ENCODE measurements around the gene CKAP4. TPM values are rescaled to one million over a fixed set of nuclear protein-coding genes. Genes with fewer than 3 reads are reported as not detected.

Gene CKAP4
- total and polyA plus RNA-seq, 2 donors (not counting 1 experiment from before 2014, with no cell fraction given): 7.4 to 29.2 TPM

- Mint-ChIP-seq H3K4me1 (peaks cover 21% of the 10 kb centered on the region), H3K27ac (peak overlapping the region; percentile 90), H3K4me3 (peak overlapping the region; percentile 40), H3K9me3 (ENCODE audit: insufficient read depth) (no peaks in the 10 kb centered on the region), H3K27me3 (peaks cover 10% of the 10 kb centered on the region)
- peak overlapping the region; percentile 50 for H2AFZ ChIP-seq (ENCODE audit: insufficient read depth, low read depth, low read length, poor library complexity, severe bottlenecking)
- H3K4me1 ChIP-seq (ENCODE audit: control insufficient read depth in 2 of 2, insufficient read depth in 2 of 2, low read length in 2 of 2): peaks cover 12 to 16% of the 10 kb centered on the region in 2 donors
- 63% methylated on average over 7 of the region's 11 CpGs for WGBS (ENCODE audit: insufficient coverage)
- no peaks in the 10 kb centered on the region for H4K20me1 ChIP-seq (ENCODE audit: control insufficient read depth, insufficient read depth, low read length, poor library complexity, severe bottlenecking)
- H3K27ac ChIP-seq (ENCODE audit: low read length in 2 of 2): peak overlapping the region; percentile 76
- H3K79me2 ChIP-seq (ENCODE audit: control insufficient read depth, insufficient read depth, low read length): no peaks in the 10 kb centered on the region
- TF ChIP-seq EZH2 (IDR thresholded peaks at IDR 0.05; ENCODE audit: borderline replicate concordance, insufficient read depth, low read depth, low read length, poor library complexity, severe bottlenecking): no peak
- peak; percentile 77 for TF ChIP-seq CTCF (IDR thresholded peaks at IDR 0.05)
- H3K4me2 ChIP-seq (replicated peaks; ENCODE audit: low read depth, low read length, poor library complexity, severe bottlenecking): peak overlapping the region; percentile 43
- ATAC-seq (ENCODE audit: low read depth) (peak; percentile 56), DNase-seq (peak; percentile 70)
- intact Hi-C loops (cut with micrococcal nuclease): loop anchor here (1.0 to 10.0 kb wide), 5 partner anchors 20 to 698 kb away; partner anchors contain the start of gene POLR3B
- ChIA-PET POLR2A (interaction anchor here (0.9 to 3.7 kb wide), 4 partner anchors 22 to 76 kb away, joined by 3 to 26 read pairs (median 6); partner anchors contain the start of gene TCP11L2), CTCF (interaction anchor here (0.9 to 9.8 kb wide), 35 partner anchors 10 to 807 kb away, joined by 3 to 393 read pairs (median 8); partner anchors contain the start of genes CKAP4, POLR3B and TCP11L2)
- H3K9ac ChIP-seq (ENCODE audit: low read length): peak overlapping the region; percentile 11
- peaks cover 0 to 16% (median 4%) of the 10 kb centered on the region in 4 experiments for H3K27me3 ChIP-seq (replicated peaks in 1 of 4; ENCODE audit: control extremely low read depth in 1 of 4, control insufficient read depth in 3 of 4, insufficient read depth in 4 of 4, low read length in 3 of 4)
- H3K36me3 ChIP-seq (replicated peaks in 1 of 2; ENCODE audit: control extremely low read depth in 1 of 2, control insufficient read depth in 1 of 2, extremely low read depth in 1 of 2, insufficient read depth in 2 of 2, low read length in 1 of 2): no peaks in the 10 kb centered on the region
- no peaks in the 10 kb centered on the region for H3K9me3 ChIP-seq (ENCODE audit: control extremely low read depth in 1 of 3, control insufficient read depth in 2 of 3, insufficient read depth in 1 of 3, low read length in 2 of 3)
- H3K4me3 ChIP-seq (ENCODE audit: control extremely low read depth in 1 of 5, extremely low read depth in 1 of 5, insufficient read depth in 1 of 5, low read depth in 2 of 5, low read length in 4 of 5): peak overlapping the region in 1 of 5 experiments; percentile 20
Measured at GRCh38 chr12:106226884-106227640, 20.8 kb downstream of the CKAP4 start.

- TF ChIP-seq EZH2 (IDR thresholded peaks at IDR 0.05; ENCODE audit: borderline replicate concordance, insufficient read depth, low read depth, low read length, poor library complexity, severe bottlenecking) (no peak), CTCF (IDR thresholded peaks at IDR 0.05) (peak; percentile 42)
- no peaks in the 10 kb centered on the region for H3K79me2 ChIP-seq (ENCODE audit: control insufficient read depth, insufficient read depth, low read length)
- H3K4me1 ChIP-seq (ENCODE audit: control insufficient read depth in 2 of 2, insufficient read depth in 2 of 2, low read length in 2 of 2): peaks cover 12 to 16% of the 10 kb centered on the region in 2 donors
- no peaks in the 10 kb centered on the region for H3K36me3 ChIP-seq (replicated peaks in 1 of 2; ENCODE audit: control extremely low read depth in 1 of 2, control insufficient read depth in 1 of 2, extremely low read depth in 1 of 2, insufficient read depth in 2 of 2, low read length in 1 of 2)
- WGBS (ENCODE audit: insufficient coverage): 71% methylated on average over 1 of the region's 4 CpGs
- POLR2A ChIA-PET: no interaction called here
- CTCF ChIA-PET: interaction anchor here (0.6 to 9.8 kb wide), 25 partner anchors 9 to 806 kb away, joined by 3 to 393 read pairs (median 5); partner anchors contain the start of genes CKAP4, POLR3B and TCP11L2
- H3K9ac ChIP-seq (ENCODE audit: low read length): no peak overlapping the region
- no peak overlapping the region for H3K4me2 ChIP-seq (replicated peaks; ENCODE audit: low read depth, low read length, poor library complexity, severe bottlenecking)
- Mint-ChIP-seq H3K27me3 (peaks cover 12% of the 10 kb centered on the region), H3K9me3 (ENCODE audit: insufficient read depth) (no peaks in the 10 kb centered on the region), H3K4me1 (peaks cover 27% of the 10 kb centered on the region), H3K27ac (no peak overlapping the region), H3K4me3 (no peak overlapping the region)
- H3K9me3 ChIP-seq (ENCODE audit: control extremely low read depth in 1 of 3, control insufficient read depth in 2 of 3, insufficient read depth in 1 of 3, low read length in 2 of 3): no peaks in the 10 kb centered on the region
- DNase-seq (no peak), ATAC-seq (ENCODE audit: low read depth) (no peak)
- H3K27ac ChIP-seq (ENCODE audit: low read length in 2 of 2): no peak overlapping the region
- H3K27me3 ChIP-seq (replicated peaks in 1 of 4; ENCODE audit: control extremely low read depth in 1 of 4, control insufficient read depth in 3 of 4, insufficient read depth in 4 of 4, low read length in 3 of 4): peaks cover 0 to 14% (median 9%) of the 10 kb centered on the region in 4 experiments
- H3K4me3 ChIP-seq (ENCODE audit: control extremely low read depth in 1 of 5, extremely low read depth in 1 of 5, insufficient read depth in 1 of 5, low read depth in 2 of 5, low read length in 4 of 5): no peak overlapping the region
- H2AFZ ChIP-seq (ENCODE audit: insufficient read depth, low read depth, low read length, poor library complexity, severe bottlenecking): no peak overlapping the region
- intact Hi-C loops (cut with micrococcal nuclease): loop anchor here (10.0 kb wide), 1 partner anchor 700 kb away; no protein-coding TSS in a partner anchor
- no peaks in the 10 kb centered on the region for H4K20me1 ChIP-seq (ENCODE audit: control insufficient read depth, insufficient read depth, low read length, poor library complexity, severe bottlenecking)
Measured at GRCh38 chr12:106224355-106224706, 23.5 kb downstream of the CKAP4 start.

Data from B cell (primary cell).